MM.1S (cell line): Measurements from ENCODE around the gene CSRP1.
"Not testable (repeated sequence)": the region's sequence is repeated elsewhere in the genome, so short reads cannot be mapped to it uniquely, and the experiment has no call there.

ENCODE experiments used
- DNase-seq: peaks from one replicate; pipeline ENCODE4 v3.0.0-alpha.2; 2015
- H2AFZ ChIP-seq: fragments of 300-600 bp; sonication (generic); 2 replicates; pipeline ENCODE4 v1.6.0; 2016; ENCODE audit warnings: antibody characterized with exemption, low read length
- H3F3A ChIP-seq: fragments of 300-600 bp; sonication (generic); 2 replicates; pipeline ENCODE4 v1.6.1; 2016; ENCODE audit warnings: mild to moderate bottlenecking, antibody characterized with exemption, low read length, moderate library complexity, mixed read lengths; ENCODE audit not compliant: insufficient read depth
- H3K27ac ChIP-seq: fragments of 300-600 bp; sonication (generic); 2 replicates; pipeline ENCODE4 v1.5.1; 2016; ENCODE audit warnings: mild to moderate bottlenecking, low read length
- H3K27me3 ChIP-seq: fragments of 300-600 bp; sonication (generic); replicated peaks from 2 replicates; pipeline ENCODE4 v1.6.0; 2016; ENCODE audit warnings: low read length; ENCODE audit not compliant: insufficient read depth
- H3K36me3 ChIP-seq: fragments of 300-600 bp; sonication (generic); replicated peaks from 2 replicates; pipeline ENCODE4 v1.6.1; 2016; ENCODE audit warnings: mild to moderate bottlenecking, low read length, mixed read lengths; ENCODE audit not compliant: insufficient read depth
- H3K4me1 ChIP-seq: fragments of 300-600 bp; sonication (generic); 2 replicates; pipeline ENCODE4 v1.6.1; 2016; ENCODE audit warnings: low read length, mixed read lengths
- H3K4me2 ChIP-seq: fragments of 300-600 bp; sonication (generic); 2 replicates; pipeline ENCODE4 v1.6.0; 2016; ENCODE audit warnings: low read depth, low read length
- H3K4me3 ChIP-seq: fragments of 300-600 bp; sonication (generic); 2 replicates; pipeline ENCODE4 v1.5.1; 2016; ENCODE audit warnings: low read length, mixed read lengths
- H3K79me2 ChIP-seq: fragments of 300-600 bp; sonication (generic); 2 replicates; pipeline ENCODE4 v1.6.1; 2016; ENCODE audit warnings: mixed run types, low read length, mixed read lengths
- H3K9ac ChIP-seq: fragments of 300-600 bp; sonication (generic); 2 replicates; pipeline ENCODE4 v1.6.1; 2016; ENCODE audit warnings: low read length, mixed read lengths
- H3K9me2 ChIP-seq: fragments of 300-600 bp; sonication (generic); replicated peaks from 2 replicates; pipeline ENCODE4 v1.6.1; 2016; ENCODE audit warnings: mild to moderate bottlenecking, low read length, mixed read lengths; ENCODE audit not compliant: insufficient read depth
- H3K9me3 ChIP-seq: fragments of 300-600 bp; sonication (generic); replicated peaks from 2 replicates; pipeline ENCODE4 v1.6.1; 2016; ENCODE audit warnings: mild to moderate bottlenecking, low read length, mixed read lengths; ENCODE audit not compliant: insufficient read depth
- H4K20me1 ChIP-seq: fragments of 300-600 bp; sonication (generic); 2 replicates; pipeline ENCODE4 v1.6.1; 2016; ENCODE audit warnings: mild to moderate bottlenecking, low read length, moderate library complexity, mixed read lengths; ENCODE audit not compliant: insufficient read depth
- EZH2 ChIP-seq: fragments of 300-600 bp; sonication (generic); optimal IDR thresholded peaks from 2 replicates; pipeline ENCODE3; 2017; ENCODE audit warnings: low read depth, mild to moderate bottlenecking, antibody characterized with exemption, low read length, mixed read lengths
- EZH2phosphoT487 ChIP-seq: fragments of 300-600 bp; sonication (generic); IDR thresholded peaks from 2 replicates; pipeline ENCODE4 v1.6.1; 2018; ENCODE audit warnings: antibody characterized with exemption, low read length
- TF ChIP-seq, protein P1 (sequence below): fragments of 300-600 bp; sonication (generic); IDR thresholded peaks from 2 replicates; pipeline ENCODE4 v1.5.1; 2016; ENCODE audit warnings: antibody characterized with exemption, low read length, mixed read lengths

CSRP1 gene

DNA sequence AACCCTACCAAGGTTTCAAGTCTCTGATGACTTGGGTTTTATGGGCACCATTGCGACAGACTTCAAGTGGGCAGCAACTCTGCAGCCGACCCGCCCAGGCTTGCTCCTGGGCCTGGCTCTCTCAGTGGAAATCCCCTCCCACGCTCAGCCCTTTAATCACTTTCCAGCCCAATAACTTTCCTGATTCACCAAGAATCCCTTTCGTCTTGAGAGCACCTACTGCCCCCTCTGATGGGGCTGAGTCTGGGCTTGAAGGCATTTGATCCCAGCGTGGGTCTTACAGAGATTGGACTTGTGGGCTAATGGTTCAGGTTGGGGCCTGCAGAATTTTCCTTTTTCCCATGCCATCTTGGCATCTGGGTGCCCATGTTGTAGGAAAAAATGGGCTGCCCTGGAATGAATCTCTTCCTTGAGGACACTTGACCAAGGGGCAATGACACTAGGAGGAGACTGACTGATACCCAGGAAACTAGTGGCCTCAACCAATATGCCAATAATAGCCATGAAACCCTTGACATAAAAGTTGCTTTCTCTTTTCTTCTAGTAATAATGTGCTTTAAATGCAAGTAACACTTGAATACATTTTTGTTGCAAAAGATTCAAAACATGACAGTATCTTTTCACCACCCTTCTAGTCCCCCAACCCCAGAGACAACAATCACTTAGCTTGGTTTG, 30.1 kb downstream of the CSRP1 start:
- Histone ChIP-seq H3K9me3 (no peaks in the 10 kb centered on the region), H3K4me2 (peak overlapping the region; percentile 36), H3K36me3 (no peaks in the 10 kb centered on the region), H3K9me2 (no peaks in the 10 kb centered on the region), H3K27ac (no peak overlapping the region), H4K20me1 (no peaks in the 10 kb centered on the region), H3K79me2 (no peaks in the 10 kb centered on the region), H3K9ac (no peak overlapping the region), H2AFZ (no peak overlapping the region), H3K27me3 (peaks cover 15% of the 10 kb centered on the region; the same call in 1 of the 2 replicates), H3K4me3 (no peak overlapping the region), H3F3A (no peaks in the 10 kb centered on the region; the same call in 1 of the 2 replicates), H3K4me1 (peaks cover 31% of the 10 kb centered on the region)
- DNase-seq: peak; percentile 23
- no peak for TF ChIP-seq EZH2

DNA sequence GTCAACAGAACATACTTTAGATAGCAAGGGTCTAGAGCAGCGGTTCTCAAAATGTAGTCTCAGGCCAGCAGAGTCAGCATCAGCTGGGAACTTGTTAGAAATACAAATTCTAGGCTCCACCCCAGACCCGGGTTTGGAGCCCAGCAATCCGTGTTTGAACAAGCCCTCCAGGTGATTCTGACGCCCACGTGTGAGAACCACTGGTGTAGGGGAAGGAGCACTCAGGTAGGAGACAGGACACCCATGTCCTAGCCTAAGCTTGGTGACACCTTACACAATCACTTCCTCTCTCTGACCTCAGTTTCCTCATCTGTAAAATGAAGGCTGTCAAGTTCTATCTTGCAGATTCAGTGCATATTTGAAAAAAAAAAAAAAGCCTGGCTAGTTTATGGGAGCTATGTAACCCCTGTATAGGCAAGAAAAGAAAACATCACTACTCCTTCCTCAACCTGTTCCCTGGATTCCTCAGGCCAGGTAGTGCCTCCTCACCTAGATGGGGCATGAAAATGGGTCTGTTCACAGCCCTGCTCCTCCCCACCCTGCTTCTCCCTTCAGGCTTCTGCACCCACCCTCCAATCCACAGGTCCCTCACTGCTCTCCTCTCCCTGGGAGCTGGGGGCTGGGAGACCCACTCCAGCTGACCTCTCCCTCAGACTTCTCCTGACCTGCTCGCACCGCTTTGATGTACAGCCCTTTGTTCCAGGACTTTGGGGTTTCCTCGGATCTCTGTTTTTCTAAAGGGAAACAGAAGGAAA, 30.8 kb downstream of the CSRP1 start:
- no peaks in the 10 kb centered on the region for H3K9me2 ChIP-seq
- no peak overlapping the region for H3K27ac ChIP-seq
- DNase-seq: no peak
- no peaks in the 10 kb centered on the region for H3K79me2 ChIP-seq
- H3K27me3 ChIP-seq: peaks cover 15% of the 10 kb centered on the region; the same call in 1 of the 2 replicates
- peaks cover 26% of the 10 kb centered on the region for H3K4me1 ChIP-seq
- no peak overlapping the region for H3K4me3 ChIP-seq
- no peak overlapping the region for H3K4me2 ChIP-seq
- H3K9me3 ChIP-seq: no peaks in the 10 kb centered on the region
- no peaks in the 10 kb centered on the region for H4K20me1 ChIP-seq
- no peaks in the 10 kb centered on the region for H3K36me3 ChIP-seq
- H3K9ac ChIP-seq: no peak overlapping the region
- H3F3A ChIP-seq: no peaks in the 10 kb centered on the region; the same call in 1 of the 2 replicates
- no peak for TF ChIP-seq EZH2phosphoT487
- no peak overlapping the region for H2AFZ ChIP-seq

DNA sequence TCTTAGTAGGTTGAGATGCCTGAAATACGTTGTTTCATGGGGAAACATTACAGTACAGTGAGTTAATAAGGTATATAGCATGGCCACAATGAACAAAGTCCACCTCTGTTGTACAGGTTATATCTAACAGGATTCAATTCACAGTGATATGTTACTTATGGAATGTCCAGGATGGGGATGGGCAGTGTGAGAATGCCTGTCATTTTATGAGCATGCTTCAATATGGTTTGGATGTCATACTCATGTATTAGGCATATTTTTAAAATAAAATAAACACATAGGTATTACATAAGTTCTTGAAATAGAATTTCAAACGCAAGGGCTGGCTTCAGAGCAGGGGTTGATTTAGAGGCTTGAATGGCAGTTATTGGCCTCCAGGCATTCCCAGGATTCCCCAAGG, 31.8 kb downstream of the CSRP1 start:
- Histone ChIP-seq H3K9me3 (no peaks in the 10 kb centered on the region), H3K27ac (no peak overlapping the region), H4K20me1 (no peaks in the 10 kb centered on the region), H2AFZ (no peak overlapping the region), H3K36me3 (no peaks in the 10 kb centered on the region), H3K9ac (no peak overlapping the region), H3K4me3 (no peak overlapping the region), H3F3A (no peaks in the 10 kb centered on the region), H3K4me2 (no peak overlapping the region), H3K9me2 (no peaks in the 10 kb centered on the region), H3K4me1 (peaks cover 21% of the 10 kb centered on the region), H3K79me2 (no peaks in the 10 kb centered on the region), H3K27me3 (peaks cover 19% of the 10 kb centered on the region)
- no peak for DNase-seq
- TF ChIP-seq EZH2 (no peak), EZH2phosphoT487 (no peak)
- TF ChIP-seq, protein P1, sequence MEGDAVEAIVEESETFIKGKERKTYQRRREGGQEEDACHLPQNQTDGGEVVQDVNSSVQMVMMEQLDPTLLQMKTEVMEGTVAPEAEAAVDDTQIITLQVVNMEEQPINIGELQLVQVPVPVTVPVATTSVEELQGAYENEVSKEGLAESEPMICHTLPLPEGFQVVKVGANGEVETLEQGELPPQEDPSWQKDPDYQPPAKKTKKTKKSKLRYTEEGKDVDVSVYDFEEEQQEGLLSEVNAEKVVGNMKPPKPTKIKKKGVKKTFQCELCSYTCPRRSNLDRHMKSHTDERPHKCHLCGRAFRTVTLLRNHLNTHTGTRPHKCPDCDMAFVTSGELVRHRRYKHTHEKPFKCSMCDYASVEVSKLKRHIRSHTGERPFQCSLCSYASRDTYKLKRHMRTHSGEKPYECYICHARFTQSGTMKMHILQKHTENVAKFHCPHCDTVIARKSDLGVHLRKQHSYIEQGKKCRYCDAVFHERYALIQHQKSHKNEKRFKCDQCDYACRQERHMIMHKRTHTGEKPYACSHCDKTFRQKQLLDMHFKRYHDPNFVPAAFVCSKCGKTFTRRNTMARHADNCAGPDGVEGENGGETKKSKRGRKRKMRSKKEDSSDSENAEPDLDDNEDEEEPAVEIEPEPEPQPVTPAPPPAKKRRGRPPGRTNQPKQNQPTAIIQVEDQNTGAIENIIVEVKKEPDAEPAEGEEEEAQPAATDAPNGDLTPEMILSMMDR: no peak

DNA sequence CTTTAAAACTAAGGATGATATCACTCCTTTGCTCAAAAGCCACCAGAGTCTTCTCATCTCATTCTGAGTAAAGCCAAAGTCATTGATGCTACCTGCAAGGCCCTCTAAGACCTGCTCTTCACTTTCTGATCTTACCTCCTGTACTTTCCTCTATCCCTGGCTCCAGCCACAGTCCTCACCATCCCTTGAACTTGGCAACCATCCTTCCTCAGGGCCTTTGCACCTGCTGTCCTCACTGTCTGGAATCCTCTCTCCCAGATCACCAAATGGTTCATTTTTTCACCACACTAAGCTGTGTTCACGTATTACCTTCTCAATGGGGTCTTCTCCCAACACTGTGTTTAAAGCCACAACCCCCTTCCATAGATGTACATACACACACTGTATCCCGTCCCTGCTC, 33.6 kb downstream of the CSRP1 start:
- TF ChIP-seq EZH2phosphoT487: no peak
- TF ChIP-seq EZH2: no peak
- TF ChIP-seq, protein P1: no peak
- H3K36me3 ChIP-seq: no peaks in the 10 kb centered on the region

DNA sequence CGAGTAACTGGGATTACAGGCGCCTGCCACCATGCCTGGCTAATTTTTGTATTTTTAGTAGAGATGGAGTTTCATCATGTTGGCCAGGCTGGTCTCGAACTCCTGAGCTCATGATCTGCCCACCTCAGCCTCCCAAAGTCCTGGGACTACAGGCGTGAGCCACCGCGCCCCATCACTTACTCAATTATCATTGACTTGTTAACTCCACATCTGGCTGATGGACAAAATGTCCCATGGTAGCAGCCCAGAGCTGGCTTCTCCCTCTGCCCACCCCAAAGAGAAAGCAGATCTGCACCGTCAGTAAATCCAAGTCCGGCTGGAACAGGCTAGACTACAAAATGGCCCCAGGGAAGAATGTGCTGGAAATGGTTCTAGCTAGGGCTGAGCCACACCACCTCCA, 34.6 kb downstream of the CSRP1 start:
- not testable (repeated sequence) for DNase-seq, H3K79me2 ChIP-seq, H3K9me2 ChIP-seq, H3K9ac ChIP-seq, H3K4me3 ChIP-seq, H3F3A ChIP-seq, H3K4me2 ChIP-seq, H2AFZ ChIP-seq, H4K20me1 ChIP-seq, H3K27ac ChIP-seq, H3K9me3 ChIP-seq, H3K36me3 ChIP-seq
- Histone ChIP-seq H3K4me1 (peaks cover 12% of the 10 kb centered on the region), H3K27me3 (peaks cover 38% of the 10 kb centered on the region)

More for the DNA sequence above, 33.6 kb downstream of the CSRP1 start:
- Histone ChIP-seq H3F3A (no peaks in the 10 kb centered on the region), H3K9me3 (no peaks in the 10 kb centered on the region), H3K27me3 (peaks cover 34% of the 10 kb centered on the region), H4K20me1 (no peaks in the 10 kb centered on the region), H3K4me2 (no peak overlapping the region), H2AFZ (no peak overlapping the region), H3K4me1 (peaks cover 16% of the 10 kb centered on the region), H3K9ac (no peak overlapping the region), H3K79me2 (no peaks in the 10 kb centered on the region), H3K4me3 (no peak overlapping the region), H3K27ac (no peak overlapping the region), H3K9me2 (no peaks in the 10 kb centered on the region)
- no peak for DNase-seq
